Activated B cell treated with CpG ODN at 0.5 μM for 24 hours (primary cell): Measurements from ENCODE around the gene P2RX6. TPM values are rescaled to one million over a fixed set of nuclear protein-coding genes. Genes with fewer than 3 reads are reported as not detected.

Experiments
- ATAC-seq: fragments of 200-7000 bp; cut with Tn5 transposase; one replicate; pipeline ENCODE4 v1.10.0; 2021; ENCODE audit warnings: low read depth, mild to moderate bottlenecking, moderate library complexity
- CTCF ChIA-PET: fragments of 350-600 bp; sonication (Branson Sonifier 250); formaldehyde crosslinking; loops from one replicate; lab custom pipeline; 2021; ENCODE audit warnings: antibody characterized with exemption; lab: Charles Lee
- POLR2A ChIA-PET: fragments of 350-600 bp; sonication (Branson Sonifier 250); formaldehyde crosslinking; loops from one replicate; lab custom pipeline; 2021; ENCODE audit warnings: antibody characterized with exemption; lab: Charles Lee
- DNase-seq: peaks from one replicate; pipeline ENCODE4 v3.0.0; 2022
- H3K27ac Mint-ChIP-seq: one replicate; pipeline ENCODE4 v1.8.0; 2020; ENCODE audit warnings: mixed read lengths
- H3K27me3 Mint-ChIP-seq: one replicate; pipeline ENCODE4 v1.8.0; 2021; ENCODE audit warnings: mixed read lengths
- H3K36me3 Mint-ChIP-seq: one replicate; pipeline ENCODE4 v1.8.0; 2021; ENCODE audit warnings: low read depth, mixed read lengths
- H3K4me1 Mint-ChIP-seq: one replicate; pipeline ENCODE4 v1.8.0; 2021; ENCODE audit warnings: mixed read lengths
- H3K4me3 Mint-ChIP-seq: one replicate; pipeline ENCODE4 v1.8.0; 2020; ENCODE audit warnings: mild to moderate bottlenecking, mixed read lengths
- H3K9me3 Mint-ChIP-seq: one replicate; pipeline ENCODE4 v1.8.0; 2020; ENCODE audit warnings: mixed read lengths
- intact Hi-C: fragments of 100-400 bp; cut with micrococcal nuclease; formaldehyde crosslinking; loops from one replicate; pipeline ENCODE4 v1.15.1; 2024
- total RNA-seq: library from RNA; stranded (reverse); gene quantifications from 2 replicates; pipeline ENCODE4 v1.2.3, GENCODE V29; 2022
- TF ChIP-seq, protein P1 (sequence below): fragments of 200-600 bp; IDR thresholded peaks from one replicate; pipeline ENCODE4 v1.8.0; 2022; ENCODE audit warnings: antibody characterized with exemption, mild to moderate bottlenecking

P2RX6 gene
- total RNA-seq, 1 donor from 2014 or later: 0.67 TPM

DNA sequence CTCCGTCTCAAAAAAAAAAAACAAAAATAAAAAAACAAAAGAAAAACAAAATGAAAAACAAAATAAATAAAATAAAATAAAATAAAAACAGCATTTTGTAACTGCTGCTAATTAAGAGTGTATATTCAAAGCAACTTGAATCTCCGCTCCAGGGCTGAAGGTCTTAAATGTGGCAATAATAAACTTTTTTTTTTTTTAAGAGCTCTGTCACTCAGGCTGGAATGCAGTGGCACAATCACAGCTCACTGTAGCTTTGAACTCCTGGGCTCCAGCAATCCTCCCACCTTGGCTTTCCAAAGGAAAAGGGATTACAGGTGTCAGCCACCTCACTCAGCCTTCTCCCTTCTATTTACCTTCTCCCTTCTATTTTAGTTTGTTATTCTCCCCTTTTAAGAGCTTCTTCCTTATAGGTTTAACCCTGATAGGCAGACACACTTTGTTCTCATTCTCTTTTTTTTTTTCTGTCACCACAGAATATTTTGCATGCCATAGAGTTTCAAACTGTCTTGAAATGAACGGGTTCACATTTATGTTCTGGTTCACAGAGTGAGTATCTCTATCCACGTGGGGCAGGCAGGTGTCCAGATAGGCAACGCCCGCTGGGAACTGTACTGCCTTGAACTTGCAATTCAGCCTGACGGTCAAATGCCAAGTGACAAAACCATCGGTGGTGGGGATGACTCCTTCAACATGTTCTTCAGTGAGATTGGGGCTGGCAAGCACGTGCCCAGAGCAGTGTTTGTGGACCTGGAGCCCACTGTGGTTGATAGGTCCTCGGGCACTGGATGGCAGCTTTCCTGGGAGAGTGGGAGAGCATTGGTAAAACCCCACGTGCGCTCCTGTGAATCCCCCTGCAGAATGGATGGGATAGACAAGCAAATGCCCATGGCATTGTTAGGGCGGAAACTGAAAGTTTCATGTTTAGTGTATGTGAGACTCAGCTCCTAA, 50.2 kb downstream of the P2RX6 start:
- no peak overlapping the region for H3K4me3 Mint-ChIP-seq
- no peak overlapping the region for H3K27ac Mint-ChIP-seq
- TF ChIP-seq, protein P1, sequence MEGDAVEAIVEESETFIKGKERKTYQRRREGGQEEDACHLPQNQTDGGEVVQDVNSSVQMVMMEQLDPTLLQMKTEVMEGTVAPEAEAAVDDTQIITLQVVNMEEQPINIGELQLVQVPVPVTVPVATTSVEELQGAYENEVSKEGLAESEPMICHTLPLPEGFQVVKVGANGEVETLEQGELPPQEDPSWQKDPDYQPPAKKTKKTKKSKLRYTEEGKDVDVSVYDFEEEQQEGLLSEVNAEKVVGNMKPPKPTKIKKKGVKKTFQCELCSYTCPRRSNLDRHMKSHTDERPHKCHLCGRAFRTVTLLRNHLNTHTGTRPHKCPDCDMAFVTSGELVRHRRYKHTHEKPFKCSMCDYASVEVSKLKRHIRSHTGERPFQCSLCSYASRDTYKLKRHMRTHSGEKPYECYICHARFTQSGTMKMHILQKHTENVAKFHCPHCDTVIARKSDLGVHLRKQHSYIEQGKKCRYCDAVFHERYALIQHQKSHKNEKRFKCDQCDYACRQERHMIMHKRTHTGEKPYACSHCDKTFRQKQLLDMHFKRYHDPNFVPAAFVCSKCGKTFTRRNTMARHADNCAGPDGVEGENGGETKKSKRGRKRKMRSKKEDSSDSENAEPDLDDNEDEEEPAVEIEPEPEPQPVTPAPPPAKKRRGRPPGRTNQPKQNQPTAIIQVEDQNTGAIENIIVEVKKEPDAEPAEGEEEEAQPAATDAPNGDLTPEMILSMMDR: no peak
- peaks cover 3% of the 10 kb centered on the region for H3K27me3 Mint-ChIP-seq
- ChIA-PET POLR2A (no interaction called here), CTCF (interaction anchor here (0.6 kb wide), 1 partner anchor 17 kb away, joined by 3 read pairs; no protein-coding TSS in a partner anchor)
- H3K4me1 Mint-ChIP-seq: no peaks in the 10 kb centered on the region
- ATAC-seq: no peak
- DNase-seq: no peak
- intact Hi-C loops: no loop called here
- H3K9me3 Mint-ChIP-seq: peaks cover 2% of the 10 kb centered on the region
- no peaks in the 10 kb centered on the region for H3K36me3 Mint-ChIP-seq

DNA sequence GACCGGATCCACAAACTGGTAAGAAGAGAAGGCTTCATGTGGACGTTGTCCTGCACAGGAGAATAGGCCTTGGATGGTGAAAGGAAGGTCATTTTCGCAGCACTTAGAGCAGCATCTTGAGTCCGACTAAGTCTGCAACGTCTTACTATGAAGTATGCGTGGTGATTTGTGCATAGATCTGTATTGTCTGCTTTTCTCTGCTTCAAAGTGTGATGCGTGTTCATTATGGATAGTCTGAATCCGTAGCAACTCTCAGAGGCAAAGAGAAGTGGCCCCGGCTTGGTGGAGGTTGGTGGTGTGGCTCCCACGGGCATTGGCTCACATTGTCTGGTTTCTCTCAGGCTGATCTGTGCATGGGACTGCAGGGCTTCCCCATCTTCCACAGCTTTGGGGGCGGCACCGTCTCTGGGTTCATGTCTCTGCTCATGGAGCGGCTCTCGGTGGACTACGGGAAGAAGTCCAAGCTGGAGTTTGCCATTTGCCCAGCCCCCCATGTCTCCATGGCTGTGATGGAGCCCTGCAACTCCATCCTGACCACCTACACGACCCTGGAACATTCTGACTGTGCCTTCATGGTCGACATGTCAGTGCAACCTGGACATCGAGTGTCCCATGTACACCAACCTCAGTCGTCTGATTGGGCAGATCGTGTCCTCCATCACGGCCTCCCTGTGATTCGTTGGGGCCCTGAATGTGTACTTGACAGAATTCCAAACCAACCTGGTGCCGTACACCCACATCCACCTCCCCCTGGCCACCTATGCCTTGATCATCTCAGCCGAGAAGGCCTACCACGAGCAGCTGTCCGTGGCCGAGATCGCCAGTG, 52.3 kb downstream of the P2RX6 start:
- no peak for DNase-seq
- ChIA-PET CTCF (no interaction called here), POLR2A (no interaction called here)
- intact Hi-C loops: no loop called here
- no peaks in the 10 kb centered on the region for H3K36me3 Mint-ChIP-seq
- H3K4me3 Mint-ChIP-seq: no peak overlapping the region
- H3K4me1 Mint-ChIP-seq: no peaks in the 10 kb centered on the region
- no peak overlapping the region for H3K27ac Mint-ChIP-seq
- ATAC-seq: no peak
- H3K27me3 Mint-ChIP-seq: peaks cover 4% of the 10 kb centered on the region
- H3K9me3 Mint-ChIP-seq: no peaks in the 10 kb centered on the region
- TF ChIP-seq, protein P1: no peak

DNA sequence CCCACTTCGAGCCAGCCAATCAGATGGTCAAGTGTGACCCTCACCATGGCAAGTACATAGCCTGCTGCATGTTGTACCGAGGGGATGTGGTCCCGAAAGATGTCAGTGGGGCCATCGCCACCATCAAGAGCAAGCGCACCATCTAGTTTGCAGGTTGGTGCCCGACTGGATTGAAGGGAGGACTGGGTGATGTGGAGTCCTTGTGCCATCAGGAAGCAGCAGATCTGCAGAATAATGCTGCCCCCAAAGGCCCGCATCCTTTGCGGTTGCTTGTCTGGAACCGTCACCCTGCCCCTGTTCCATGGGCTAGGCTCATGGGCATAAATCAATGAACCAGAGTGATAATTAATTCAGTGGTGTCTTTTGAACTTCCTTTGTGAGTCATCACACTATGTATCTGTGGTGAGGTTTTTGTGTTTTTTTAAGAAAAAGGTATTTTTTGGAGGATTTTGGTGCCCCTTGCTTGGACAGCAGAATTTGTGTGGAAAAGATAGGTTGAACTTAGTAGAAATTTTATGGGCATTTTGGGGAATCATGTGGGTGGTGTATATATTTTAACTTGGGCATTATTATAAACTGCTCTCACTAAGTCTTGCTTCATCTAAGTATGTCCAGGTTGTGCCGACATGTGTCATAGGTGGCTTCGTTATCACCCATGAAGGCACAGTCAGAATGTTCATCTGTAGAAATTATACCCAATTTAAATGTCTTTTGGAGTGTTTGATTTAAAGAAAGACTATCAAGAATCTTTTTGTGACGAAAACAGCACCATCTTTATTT, 53.1 kb downstream of the P2RX6 start:
- no peak for DNase-seq
- no peaks in the 10 kb centered on the region for H3K9me3 Mint-ChIP-seq
- intact Hi-C loops: no loop called here
- TF ChIP-seq, protein P1: no peak
- H3K4me1 Mint-ChIP-seq: no peaks in the 10 kb centered on the region
- POLR2A ChIA-PET: no interaction called here
- CTCF ChIA-PET: no interaction called here
- H3K4me3 Mint-ChIP-seq: no peak overlapping the region
- no peak for ATAC-seq
- H3K27ac Mint-ChIP-seq: no peak overlapping the region
- H3K27me3 Mint-ChIP-seq: peaks cover 4% of the 10 kb centered on the region
- H3K36me3 Mint-ChIP-seq: no peaks in the 10 kb centered on the region

DNA sequence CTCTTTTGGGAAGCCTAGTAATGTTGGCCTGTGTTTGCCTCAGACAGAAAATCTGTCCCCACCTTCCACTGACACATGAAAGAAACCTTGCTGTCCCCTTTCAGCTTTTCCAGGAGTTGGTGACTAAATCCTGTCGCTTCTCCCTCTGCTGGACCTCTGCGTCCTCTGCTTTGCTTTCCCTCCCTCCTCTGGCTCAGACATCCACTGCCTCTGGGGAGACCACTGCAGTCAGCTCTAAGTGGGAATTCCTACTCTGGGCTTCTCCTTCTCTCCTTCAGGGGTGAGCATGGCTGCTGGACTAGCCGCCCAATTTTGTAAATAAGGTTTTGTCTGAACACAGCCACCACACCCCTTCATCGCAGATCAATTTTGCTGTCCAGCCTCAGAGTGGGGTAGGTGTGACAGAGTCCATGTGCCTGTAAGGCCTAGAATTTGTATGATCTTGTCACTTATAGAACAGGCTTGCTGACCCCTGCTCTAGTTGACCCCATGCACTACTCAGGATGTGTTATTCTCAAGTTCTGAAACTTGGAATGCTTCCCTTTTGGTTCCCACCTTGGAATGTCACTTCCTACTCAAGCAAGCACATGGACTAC, 53.8 kb downstream of the P2RX6 start:
- H3K27me3 Mint-ChIP-seq: peaks cover 4% of the 10 kb centered on the region
- ChIA-PET CTCF (no interaction called here), POLR2A (no interaction called here)
- ATAC-seq (no peak), DNase-seq (no peak)
- no peak overlapping the region for H3K4me3 Mint-ChIP-seq
- TF ChIP-seq, protein P1: no peak
- H3K27ac Mint-ChIP-seq: no peak overlapping the region
- H3K9me3 Mint-ChIP-seq: no peaks in the 10 kb centered on the region
- no peaks in the 10 kb centered on the region for H3K36me3 Mint-ChIP-seq
- no peaks in the 10 kb centered on the region for H3K4me1 Mint-ChIP-seq
- intact Hi-C loops: no loop called here
